HG03469 (cell line): ENCODE results near the gene SEPTIN8.

Experiments used
- ATAC-seq: cut with Tn5 transposase; IDR thresholded peaks from one replicate; pipeline ENCODE4 v1.9.1; 2021; ENCODE audit warnings: mild to moderate bottlenecking, moderate library complexity, moderate number of reproducible peaks; ENCODE audit not compliant: unreplicated experiment

SEPTIN8 gene

DNA sequence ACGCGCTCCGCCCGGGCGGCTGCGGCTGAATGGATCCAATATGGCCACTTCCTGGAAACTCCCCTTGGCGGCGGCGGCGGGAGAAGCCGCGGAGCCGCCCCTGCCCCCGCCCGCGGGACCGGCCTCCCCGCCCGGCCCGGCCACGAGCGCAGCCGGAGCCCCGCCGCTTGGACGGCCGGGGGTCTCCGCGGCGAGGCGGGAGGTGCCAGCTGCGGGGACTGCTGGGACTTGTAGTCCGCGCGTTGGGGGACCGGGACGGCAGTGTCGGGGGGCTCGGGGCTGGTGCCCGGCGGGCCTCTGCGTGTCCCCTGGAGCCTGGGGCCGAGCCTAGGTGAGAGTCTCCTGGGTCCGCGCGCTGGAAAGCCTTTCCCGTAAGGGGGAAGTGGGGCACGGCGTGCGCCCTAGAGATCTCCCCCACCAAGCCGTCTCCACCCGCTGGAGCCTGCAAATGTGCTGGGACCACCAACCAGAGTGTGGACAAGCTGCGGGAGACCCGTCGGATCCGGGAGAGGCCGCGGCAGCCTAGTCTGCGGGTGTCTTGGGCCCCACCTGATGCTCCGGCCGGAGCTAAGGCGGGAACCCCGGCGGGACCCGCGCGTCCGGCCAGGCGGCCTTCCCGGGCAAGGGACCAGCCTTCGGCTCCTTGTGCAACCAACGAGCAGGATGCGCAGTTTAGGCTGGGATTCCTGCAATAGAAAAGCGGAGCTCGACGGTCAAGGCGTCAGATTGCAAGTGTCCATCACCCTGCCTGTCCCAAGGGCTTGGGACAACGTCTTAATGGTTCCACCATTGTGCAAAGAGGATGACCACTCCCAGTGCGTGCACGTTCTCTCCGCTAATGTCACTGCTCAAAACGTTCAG, at the start of gene SEPTIN8:
Gene SEPTIN8, minus strand, starts transcription at position 31 of the 861 bp plus-strand sequence. CDS start 102 bp downstream, outside the sequence.
- ATAC-seq = no peak

GRCh38 chr5:132826424-132827082, 49.5 kb upstream of the SEPTIN8 start:
- ATAC-seq = no peak

DNA sequence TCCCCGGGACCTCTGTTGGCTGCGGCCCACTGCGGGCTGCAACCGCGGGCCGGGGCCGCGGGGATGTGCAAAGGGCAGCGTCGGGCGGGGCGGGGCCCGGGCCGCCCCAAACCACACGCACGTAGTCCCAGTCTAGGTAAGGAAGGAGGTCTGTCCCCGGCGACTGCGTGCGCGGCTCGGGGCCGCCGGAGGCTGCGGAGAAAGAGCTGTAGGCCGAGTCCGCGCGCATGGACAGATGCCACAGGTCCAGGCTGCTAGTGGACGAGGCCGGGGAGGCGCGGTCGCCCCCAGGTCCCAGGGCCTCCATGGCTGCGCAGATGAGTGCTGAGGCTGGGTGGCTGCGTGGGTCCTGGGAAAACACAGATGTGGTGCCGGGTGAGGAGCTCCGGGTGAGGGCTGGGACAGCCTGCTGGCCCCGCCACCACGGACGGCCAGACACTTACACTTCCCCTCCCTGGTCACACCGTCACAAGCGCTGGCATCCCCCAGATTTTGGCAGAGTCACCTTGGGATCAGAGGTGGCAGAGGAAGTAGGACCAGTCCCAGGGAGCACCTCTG, 48.9 kb upstream of the SEPTIN8 start:
- no peak for ATAC-seq

GRCh38 chr5:132825033-132825833, 48.2 kb upstream of the SEPTIN8 start:
- ATAC-seq = no peak

DNA sequence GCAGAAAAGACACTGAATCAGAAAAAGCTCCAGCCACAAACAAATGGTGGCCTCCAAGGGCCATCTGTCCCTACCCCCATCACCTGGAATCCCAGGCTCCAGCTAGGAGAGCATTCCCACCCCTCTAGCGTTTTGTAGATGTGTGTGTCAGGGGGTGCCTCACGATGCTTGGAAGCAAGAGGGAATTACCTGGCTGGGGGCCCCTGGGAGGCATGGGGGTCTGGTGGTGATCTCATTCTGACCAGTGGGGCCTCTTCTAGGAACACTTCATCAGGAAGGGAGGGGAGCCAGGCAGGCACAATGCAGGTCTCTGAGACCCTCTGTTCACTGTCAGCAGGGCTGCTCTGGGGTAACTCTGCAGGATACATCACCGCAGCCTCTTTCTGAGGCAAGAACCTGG, 47.4 kb upstream of the SEPTIN8 start:
- no peak for ATAC-seq

- no peak for ATAC-seq
Observed at GRCh38 chr5:132823481-132824050, 46.5 kb upstream of the SEPTIN8 start.

DNA sequence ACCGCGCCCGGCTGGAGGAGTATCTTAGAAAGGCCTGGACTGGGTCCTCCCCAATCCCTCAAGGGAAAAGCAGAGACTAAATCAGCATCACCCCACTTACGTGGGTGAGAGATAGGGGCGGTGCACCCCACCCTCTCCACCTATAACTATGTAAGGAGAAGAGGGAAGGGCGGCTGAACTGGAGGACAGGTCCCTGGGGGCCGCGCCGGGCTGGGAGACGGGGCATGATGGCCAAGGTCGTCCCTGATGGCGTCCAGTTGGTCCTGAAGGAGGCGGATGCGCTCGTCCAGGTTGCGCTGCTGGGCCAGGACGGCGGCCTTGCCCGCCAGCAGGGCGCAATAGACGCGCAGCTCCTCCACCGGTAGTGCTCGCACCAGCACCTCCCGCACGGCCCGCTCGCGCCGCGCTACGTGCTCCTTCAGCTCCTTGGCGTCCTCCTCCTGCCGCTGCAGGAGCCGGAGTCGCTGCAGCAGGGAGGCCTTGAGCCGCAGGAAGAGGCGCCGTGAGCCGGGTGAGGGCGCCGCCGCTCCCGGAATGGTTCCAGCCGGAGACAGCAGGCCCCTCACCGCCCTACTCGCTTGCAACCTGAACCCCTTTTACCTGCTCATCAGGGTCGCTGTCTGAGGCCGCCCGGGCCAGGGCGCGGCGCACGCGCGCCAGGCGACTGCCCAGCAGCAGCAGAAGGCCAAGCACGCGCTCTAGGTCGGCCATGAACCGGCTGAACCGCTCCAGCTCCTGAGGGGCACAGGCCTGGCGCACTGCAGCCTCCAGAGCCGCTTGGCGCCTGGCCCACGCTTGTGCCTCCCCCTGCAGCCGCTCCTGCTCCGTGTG, 45.8 kb upstream of the SEPTIN8 start:
- no peak for ATAC-seq

DNA sequence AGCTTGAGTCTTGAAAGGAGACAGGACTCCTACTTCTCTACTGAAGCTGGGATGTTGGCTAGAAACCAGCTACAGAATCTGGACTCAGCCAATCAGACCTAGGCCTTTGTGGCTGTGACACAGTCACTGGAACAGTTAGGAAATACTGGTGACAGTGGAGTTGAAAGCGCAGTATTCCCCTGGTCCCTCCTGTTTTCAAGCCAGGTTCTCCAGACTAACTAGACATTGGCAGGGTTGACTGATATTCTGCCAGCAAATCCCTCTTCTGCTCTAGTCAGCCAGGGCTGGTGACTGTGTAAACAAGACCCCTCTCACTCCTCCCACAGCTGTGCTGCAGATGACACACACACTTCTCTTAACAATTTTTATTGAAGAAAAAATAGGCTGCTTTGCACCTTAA, 44.8 kb upstream of the SEPTIN8 start:
- ATAC-seq = no peak

DNA sequence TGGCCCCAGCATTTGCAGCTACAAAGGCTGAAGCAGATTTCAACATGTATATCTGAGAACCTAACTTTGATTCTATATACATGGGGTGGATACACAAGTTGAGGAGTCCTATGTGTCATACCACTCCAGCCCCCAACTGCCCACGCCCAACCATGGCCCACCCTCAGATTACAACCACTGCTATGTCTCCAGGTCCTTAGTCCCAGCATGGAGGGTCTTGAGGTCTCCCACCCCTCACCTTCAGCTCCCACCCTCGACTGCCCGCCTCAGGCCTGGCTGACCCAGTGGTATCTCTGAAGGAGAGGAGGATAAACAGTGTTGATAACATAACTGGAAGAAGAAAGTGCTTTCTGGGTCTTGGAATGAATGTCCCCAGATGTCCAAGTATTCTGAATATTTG, 44.3 kb upstream of the SEPTIN8 start:
- ATAC-seq = no peak

DNA sequence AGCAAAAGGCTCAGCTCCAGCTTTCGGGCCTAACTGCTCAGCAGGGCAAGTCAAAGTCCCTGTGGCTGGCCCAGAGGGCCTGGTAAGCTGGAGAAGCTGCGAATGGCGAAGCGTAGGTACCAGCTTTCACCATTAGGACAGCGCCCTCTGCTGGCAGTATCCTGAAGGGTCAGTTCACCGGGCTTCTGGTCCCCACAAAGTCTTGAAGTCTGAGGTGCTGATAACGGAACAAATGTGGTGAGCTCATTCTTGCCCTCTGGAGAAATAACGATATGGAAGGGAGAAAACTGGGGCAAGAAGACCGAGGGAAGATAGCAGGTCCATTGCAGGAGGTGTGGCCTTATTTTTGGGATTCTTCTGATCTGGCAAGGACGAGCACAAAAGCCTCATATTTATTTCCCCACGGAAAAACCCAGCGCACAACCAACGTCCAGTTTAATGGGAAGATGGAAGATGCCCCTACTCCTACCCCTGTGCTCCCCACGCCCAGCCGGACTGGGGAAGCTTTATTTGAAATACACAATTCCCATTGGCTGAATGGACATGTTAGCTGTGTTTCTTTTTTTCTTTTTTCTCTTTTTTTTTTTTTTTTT, 43.2 kb upstream of the SEPTIN8 start:
- no peak for ATAC-seq

- no peak for ATAC-seq
Observed at GRCh38 chr5:132819468-132819867, 42.4 kb upstream of the SEPTIN8 start.

- ATAC-seq = no peak
Observed at GRCh38 chr5:132817011-132817410, 40.0 kb upstream of the SEPTIN8 start.

DNA sequence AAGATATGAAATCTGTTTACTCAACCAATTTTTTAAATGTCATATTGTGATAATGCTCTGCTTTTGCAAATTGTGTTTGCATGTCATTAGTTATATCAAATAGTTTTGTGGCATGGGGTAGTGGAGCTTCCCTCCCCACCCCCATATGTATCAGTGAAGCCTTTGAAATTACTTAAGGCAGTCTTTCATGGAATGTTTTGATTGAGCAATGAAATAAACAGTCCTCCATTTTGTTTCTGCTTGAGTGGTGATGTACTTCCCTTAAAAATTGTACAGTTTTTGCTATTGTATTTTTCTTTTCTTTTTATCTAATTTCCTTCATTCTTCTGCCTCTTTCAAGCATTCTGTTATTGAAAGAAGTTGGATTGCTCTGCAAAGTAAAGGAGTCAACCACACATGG, 39.5 kb upstream of the SEPTIN8 start:
- no peak for ATAC-seq

- no peak for ATAC-seq
Observed at GRCh38 chr5:132816083-132816482, 39.0 kb upstream of the SEPTIN8 start.

- no peak for ATAC-seq
Observed at GRCh38 chr5:132815454-132815853, 38.4 kb upstream of the SEPTIN8 start.

DNA sequence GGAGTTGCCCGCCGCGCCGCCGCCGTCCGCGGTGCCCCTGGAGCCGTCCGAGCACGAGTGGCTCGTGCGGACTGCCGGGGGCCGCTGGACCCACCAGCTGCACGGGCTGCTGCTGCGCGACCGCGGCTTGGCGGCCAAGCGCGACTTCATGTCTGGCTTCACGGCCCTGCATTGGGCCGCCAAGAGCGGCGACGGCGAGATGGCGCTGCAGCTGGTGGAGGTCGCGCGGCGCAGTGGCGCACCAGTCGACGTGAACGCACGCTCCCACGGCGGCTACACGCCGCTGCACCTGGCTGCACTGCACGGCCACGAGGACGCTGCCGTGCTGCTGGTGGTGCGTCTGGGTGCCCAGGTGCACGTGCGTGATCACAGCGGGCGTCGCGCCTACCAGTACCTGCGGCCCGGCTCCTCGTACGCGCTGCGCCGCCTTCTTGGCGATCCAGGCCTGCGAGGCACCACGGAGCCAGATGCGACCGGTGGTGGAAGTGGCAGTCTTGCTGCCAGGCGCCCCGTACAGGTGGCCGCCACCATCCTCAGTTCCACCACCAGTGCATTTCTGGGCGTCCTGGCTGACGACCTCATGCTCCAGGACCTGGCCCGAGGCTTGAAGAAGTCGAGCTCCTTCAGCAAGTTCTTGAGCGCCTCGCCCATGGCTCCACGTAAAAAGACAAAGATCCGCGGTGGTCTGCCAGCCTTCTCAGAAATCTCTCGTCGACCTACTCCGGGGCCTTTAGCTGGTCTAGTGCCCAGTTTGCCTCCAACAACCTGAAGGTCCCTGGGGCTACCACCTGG, 37.7 kb upstream of the SEPTIN8 start:
- no peak for ATAC-seq

GRCh38 chr5:132813599-132814502, 36.8 kb upstream of the SEPTIN8 start:
- no peak for ATAC-seq
